ENCODE measurements around the gene KCTD3.

The KCTD3 gene

DNA sequence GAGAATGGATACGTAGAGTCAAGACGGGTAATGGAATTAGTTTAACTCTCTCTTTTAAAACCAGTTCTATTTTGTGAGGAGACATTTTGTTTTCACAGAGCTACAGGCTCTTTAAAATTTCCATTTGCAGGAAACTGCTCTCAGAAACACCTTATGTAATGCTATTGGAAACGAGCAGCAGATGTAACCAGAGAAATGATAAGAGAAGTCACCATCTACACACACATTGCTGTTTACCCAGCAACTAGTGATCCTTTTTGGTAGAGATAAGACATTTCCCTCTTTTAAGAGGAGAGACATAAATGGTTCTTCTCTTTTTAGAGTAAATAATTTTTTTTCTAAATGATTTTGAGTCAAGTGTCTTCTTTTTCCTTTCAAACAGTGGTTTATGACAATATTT is 80.6 kb downstream of the KCTD3 start:
- intact Hi-C loops (cut with DNase I): no loop called here
- DNase-seq: no peak

DNA sequence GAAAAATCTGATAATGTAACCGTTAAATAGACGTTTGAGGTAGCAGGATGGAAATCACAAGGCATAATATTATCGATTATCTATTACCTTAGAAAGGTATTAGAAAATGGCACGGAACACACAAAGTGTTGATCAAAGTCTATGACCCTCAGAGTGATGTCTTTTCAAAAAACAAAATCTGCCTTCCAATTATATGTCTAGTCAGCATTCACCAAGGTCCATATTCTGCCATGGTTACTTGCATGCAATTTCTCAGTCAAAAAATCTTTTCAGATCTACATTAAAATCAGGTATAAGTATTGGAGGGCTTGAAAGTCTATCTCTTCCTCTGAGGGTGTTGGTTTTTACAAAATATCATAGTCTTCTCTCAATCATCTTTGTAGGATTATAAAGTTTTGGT is 81.9 kb downstream of the KCTD3 start:
- no peak for DNase-seq
- intact Hi-C loops (cut with DNase I): no loop called here

- no peak for DNase-seq
- intact Hi-C loops (cut with DNase I): no loop called here
Measured at GRCh38 chr1:215650446-215651149, 83.5 kb downstream of the KCTD3 start.

DNA sequence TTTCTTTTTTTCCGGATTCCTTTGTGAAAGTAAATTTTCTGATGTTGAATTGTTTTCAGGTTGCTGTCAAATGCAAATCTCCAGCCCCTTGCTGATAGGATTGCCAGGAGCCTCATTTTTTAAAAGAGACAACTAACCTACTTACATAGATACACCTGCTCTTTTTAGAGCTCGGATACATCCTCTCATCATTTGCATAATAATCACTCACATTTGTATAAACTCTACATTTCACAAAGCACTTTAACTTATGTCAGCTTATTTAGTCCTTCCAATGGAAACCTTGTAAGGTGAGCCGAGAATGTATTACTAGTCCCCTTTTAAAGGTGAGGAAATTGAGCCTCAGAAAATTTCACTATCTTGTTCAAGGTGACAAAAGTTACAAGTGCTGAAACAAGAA is 84.8 kb downstream of the KCTD3 start:
- no peak for DNase-seq
- intact Hi-C loops (cut with DNase I): no loop called here

GRCh38 chr1:215652371-215652770 is 85.3 kb downstream of the KCTD3 start:
- no peak for DNase-seq
- intact Hi-C loops (cut with DNase I): no loop called here

DNA sequence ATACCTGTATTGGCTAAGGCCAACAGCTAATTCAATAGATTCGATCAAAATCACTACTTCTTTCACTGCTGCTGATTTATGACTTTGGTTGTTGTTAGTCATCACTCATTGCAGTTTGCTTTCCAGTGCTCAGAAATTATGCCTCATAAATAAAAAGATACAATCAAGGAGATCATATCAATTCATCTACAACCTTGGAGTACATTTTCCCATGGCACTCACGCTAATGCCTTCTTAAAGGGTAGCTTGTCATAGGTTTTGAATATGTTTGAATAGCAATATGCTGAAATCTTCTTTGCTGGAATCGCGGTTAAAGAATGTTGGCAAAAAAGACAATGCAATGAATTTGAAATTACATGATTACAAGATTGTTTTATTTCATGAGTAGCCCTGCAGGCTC is 89.9 kb downstream of the KCTD3 start:
- DNase-seq: no peak
- intact Hi-C loops (cut with DNase I): no loop called here

GRCh38 chr1:215660259-215660658 is 93.2 kb downstream of the KCTD3 start:
- intact Hi-C loops (cut with DNase I): no loop called here

DNA sequence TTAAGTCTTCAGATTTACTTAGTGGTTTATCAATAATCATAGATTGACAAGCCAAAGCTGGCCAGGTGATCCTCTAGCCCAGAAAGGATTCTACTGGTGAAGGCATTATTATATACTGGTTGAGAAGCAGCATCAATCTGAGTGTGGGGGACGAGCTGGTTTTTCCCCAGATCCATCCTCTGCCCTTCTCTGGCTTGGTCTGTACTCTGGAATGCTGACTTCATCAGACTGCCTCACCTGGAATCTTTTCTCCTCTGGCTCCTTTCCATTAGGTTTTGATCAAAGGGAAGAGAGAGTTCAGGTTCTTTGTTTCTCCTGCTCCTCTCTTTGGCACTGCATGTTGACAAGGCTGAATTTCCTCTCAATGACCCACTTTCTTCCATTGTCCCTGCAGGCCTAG is 93.9 kb downstream of the KCTD3 start:
- no peak for DNase-seq
- intact Hi-C loops (cut with DNase I): no loop called here

More at GRCh38 chr1:215660259-215660658, 93.2 kb downstream of the KCTD3 start:
- no peak for DNase-seq

GRCh38 chr1:215665215-215665614 is 98.1 kb downstream of the KCTD3 start:
- intact Hi-C loops (cut with DNase I): no loop called here
- no peak for DNase-seq

- DNase-seq: no peak
- intact Hi-C loops (cut with DNase I): no loop called here
Measured at GRCh38 chr1:215667761-215668160, 100.7 kb downstream of the KCTD3 start.

- intact Hi-C loops (cut with DNase I): no loop called here
- DNase-seq: no peak
Measured at GRCh38 chr1:215669806-215670491, 102.8 kb downstream of the KCTD3 start.

Data from posterior cingulate gyrus (tissue), 11 donors.